ENCODE measurements around the gene HHATL. TPM values are rescaled to one million over a fixed set of nuclear protein-coding genes. Genes with fewer than 3 reads are reported as not detected.

Gene HHATL
- total RNA-seq (2014; rRNA removed; shearing (Covaris generic)), result not detected in 2 replicates
- polyA plus RNA-seq (2015; cell fraction: cytosol; rRNA removed), result not detected in 2 replicates
- polyA plus RNA-seq (2015; cell fraction: nucleus; rRNA removed), result not detected in 2 replicates

GRCh38 chr3:42702066-42702951 is at the start of gene HHATL:
TSS of gene HHATL (minus strand) at chr3:42702798. CDS start at chr3:42700826, 1,972 bp downstream.
- in situ Hi-C loops (cut with HindIII; ENCODE audit: low pct_unique_long_range_greater_than_20kb, low sequenced_read_pairs), result no loop called here
- no peak for DNase-seq (ENCODE audit: low read depth, low spot score)

GRCh38 chr3:42751609-42752008 is 49.0 kb upstream of the HHATL start:
- in situ Hi-C loops (cut with HindIII; ENCODE audit: low pct_unique_long_range_greater_than_20kb, low sequenced_read_pairs), result no loop called here
- no peak for DNase-seq (ENCODE audit: low read depth, low spot score)

GRCh38 chr3:42750834-42751233 is 48.2 kb upstream of the HHATL start:
- in situ Hi-C loops (cut with HindIII; ENCODE audit: low pct_unique_long_range_greater_than_20kb, low sequenced_read_pairs), result no loop called here
- DNase-seq (ENCODE audit: low read depth, low spot score), result no peak

GRCh38 chr3:42749753-42750231 is 47.2 kb upstream of the HHATL start:
- in situ Hi-C loops (cut with HindIII; ENCODE audit: low pct_unique_long_range_greater_than_20kb, low sequenced_read_pairs), result no loop called here
- DNase-seq (ENCODE audit: low read depth, low spot score), result peak; percentile 36

- in situ Hi-C loops (cut with HindIII; ENCODE audit: low pct_unique_long_range_greater_than_20kb, low sequenced_read_pairs), result no loop called here
- DNase-seq (ENCODE audit: low read depth, low spot score), result no peak
Observed at GRCh38 chr3:42749025-42749752, 46.6 kb upstream of the HHATL start.

- in situ Hi-C loops (cut with HindIII; ENCODE audit: low pct_unique_long_range_greater_than_20kb, low sequenced_read_pairs), result no loop called here
Observed at GRCh38 chr3:42747581-42747980, 45.0 kb upstream of the HHATL start.

GRCh38 chr3:42746455-42747450 is 44.2 kb upstream of the HHATL start:
- in situ Hi-C loops (cut with HindIII; ENCODE audit: low pct_unique_long_range_greater_than_20kb, low sequenced_read_pairs), result no loop called here
- DNase-seq (ENCODE audit: low read depth, low spot score), result no peak

More at GRCh38 chr3:42747581-42747980, 45.0 kb upstream of the HHATL start:
- DNase-seq (ENCODE audit: low read depth, low spot score), result no peak

GRCh38 chr3:42745776-42746454 is 43.3 kb upstream of the HHATL start:
- no peak for DNase-seq (ENCODE audit: low read depth, low spot score)
- in situ Hi-C loops (cut with HindIII; ENCODE audit: low pct_unique_long_range_greater_than_20kb, low sequenced_read_pairs), result no loop called here

- DNase-seq (ENCODE audit: low read depth, low spot score), result no peak
- in situ Hi-C loops (cut with HindIII; ENCODE audit: low pct_unique_long_range_greater_than_20kb, low sequenced_read_pairs), result no loop called here
Observed at GRCh38 chr3:42745291-42745745, 42.7 kb upstream of the HHATL start.

- in situ Hi-C loops (cut with HindIII; ENCODE audit: low pct_unique_long_range_greater_than_20kb, low sequenced_read_pairs), result no loop called here
Observed at GRCh38 chr3:42743204-42743995, 40.8 kb upstream of the HHATL start.

GRCh38 chr3:42742688-42743087 is 40.1 kb upstream of the HHATL start:
- in situ Hi-C loops (cut with HindIII; ENCODE audit: low pct_unique_long_range_greater_than_20kb, low sequenced_read_pairs), result no loop called here
- DNase-seq (ENCODE audit: low read depth, low spot score), result no peak

More at GRCh38 chr3:42743204-42743995, 40.8 kb upstream of the HHATL start:
- no peak for DNase-seq (ENCODE audit: low read depth, low spot score)

- DNase-seq (ENCODE audit: low read depth, low spot score), result no peak
Observed at GRCh38 chr3:42742259-42742658, 39.7 kb upstream of the HHATL start.

GRCh38 chr3:42741796-42742195 is 39.2 kb upstream of the HHATL start:
- in situ Hi-C loops (cut with HindIII; ENCODE audit: low pct_unique_long_range_greater_than_20kb, low sequenced_read_pairs), result no loop called here
- no peak for DNase-seq (ENCODE audit: low read depth, low spot score)

More at GRCh38 chr3:42742259-42742658, 39.7 kb upstream of the HHATL start:
- in situ Hi-C loops (cut with HindIII; ENCODE audit: low pct_unique_long_range_greater_than_20kb, low sequenced_read_pairs), result no loop called here

GRCh38 chr3:42739401-42740158 is 37.0 kb upstream of the HHATL start:
- in situ Hi-C loops (cut with HindIII; ENCODE audit: low pct_unique_long_range_greater_than_20kb, low sequenced_read_pairs), result no loop called here
- DNase-seq (ENCODE audit: low read depth, low spot score), result peak; percentile 62

- in situ Hi-C loops (cut with HindIII; ENCODE audit: low pct_unique_long_range_greater_than_20kb, low sequenced_read_pairs), result no loop called here
- DNase-seq (ENCODE audit: low read depth, low spot score), result no peak
Observed at GRCh38 chr3:42736531-42736930, 33.9 kb upstream of the HHATL start.
